ENCODE data around the gene ZMYM1. TPM values are rescaled to one million over a fixed set of nuclear protein-coding genes. Genes with fewer than 3 reads are reported as not detected.

The ZMYM1 gene
- total RNA-seq: 10 to 100 TPM in 1 of 4 donors, 1 to 10 TPM in 3; 3.7 to 23.3 (median 6.9) TPM

DNA sequence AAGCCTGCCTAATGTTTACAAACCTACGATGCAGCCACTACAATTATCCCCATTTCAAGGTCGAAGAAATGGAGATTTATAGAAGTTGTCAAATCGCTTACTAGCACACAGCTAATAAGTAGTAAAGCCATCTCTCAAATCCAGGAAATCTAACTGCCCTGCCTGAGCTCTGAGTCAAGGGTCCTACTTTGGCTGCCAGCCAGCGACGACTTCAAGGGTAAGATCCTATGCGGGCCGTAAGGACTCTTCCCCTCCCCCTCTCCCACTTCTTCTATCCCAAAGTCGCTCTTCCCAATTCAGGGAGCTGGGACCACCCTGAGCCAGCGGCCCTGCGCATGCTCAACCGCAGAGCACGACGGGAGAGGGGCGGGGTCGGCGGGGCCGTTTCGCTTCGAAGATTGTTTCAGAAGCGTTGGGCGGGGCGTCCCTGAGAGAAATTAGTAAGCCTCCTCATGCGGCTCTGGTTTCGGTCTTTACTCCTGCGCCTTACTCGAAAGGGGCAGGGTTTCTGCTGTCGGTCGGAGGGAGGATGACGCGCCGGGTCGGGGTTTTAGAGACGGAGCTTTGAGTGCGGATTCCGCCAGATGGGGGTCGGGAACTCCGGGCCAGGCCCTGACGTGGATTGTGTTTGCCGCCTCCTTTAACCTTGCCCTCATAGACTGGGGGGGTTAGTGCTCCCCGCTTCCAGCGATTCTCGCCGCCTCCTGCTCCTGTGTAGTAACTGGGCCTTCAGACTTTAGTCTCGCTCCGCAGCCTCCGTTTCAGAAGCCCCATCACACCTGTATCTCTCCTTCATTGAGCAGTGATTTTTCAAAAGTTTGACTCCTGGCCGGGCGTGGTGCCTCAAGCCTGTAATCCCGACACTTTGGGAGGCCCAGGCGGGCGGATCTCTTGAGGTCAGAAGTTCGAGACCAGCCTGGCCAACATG, at the start of gene ZMYM1:
ZMYM1 (plus strand) TSS at position 383 of the 928 bp plus-strand sequence. CDS start 14,603 bp downstream, outside the sequence.
- TF ChIP-seq CTCF (IDR thresholded peaks at IDR 0.05): no peak
- ATAC-seq (ENCODE audit: low FRiP score) (peak; percentile 95), DNase-seq (ENCODE audit: low spot score) (peak; percentile 73)

- ATAC-seq (ENCODE audit: low FRiP score) (no peak), DNase-seq (ENCODE audit: low spot score) (no peak)
- TF ChIP-seq CTCF (IDR thresholded peaks at IDR 0.05): no peak
Observed at GRCh38 chr1:35029761-35030160, 49.4 kb upstream of the ZMYM1 start.

- no peak for ATAC-seq (ENCODE audit: low FRiP score)
- TF ChIP-seq CTCF (IDR thresholded peaks at IDR 0.05): no peak
- DNase-seq (ENCODE audit: low spot score): no peak
Observed at GRCh38 chr1:35030338-35030737, 48.8 kb upstream of the ZMYM1 start.

- DNase-seq (ENCODE audit: low spot score) (no peak), ATAC-seq (ENCODE audit: low FRiP score) (peak; percentile 52)
- no peak for TF ChIP-seq CTCF (IDR thresholded peaks at IDR 0.05)
Observed at GRCh38 chr1:35030756-35031446, 48.3 kb upstream of the ZMYM1 start.

DNA sequence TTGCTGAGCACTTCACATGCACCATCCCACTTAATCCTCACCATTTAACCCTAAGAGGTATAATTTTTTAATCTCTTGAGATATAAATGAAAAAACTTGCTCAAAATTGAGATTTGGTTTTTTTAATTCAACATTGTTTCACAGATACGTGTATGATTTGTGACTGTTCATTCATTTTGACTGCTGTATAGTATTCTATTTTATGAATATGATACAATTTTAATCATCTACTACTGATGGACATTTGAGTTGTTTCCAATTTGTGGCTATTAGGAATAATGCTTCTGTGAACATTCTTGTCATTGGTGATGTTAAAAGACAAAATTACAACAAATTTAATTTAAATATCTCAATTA, 46.8 kb upstream of the ZMYM1 start:
- no peak for ATAC-seq (ENCODE audit: low FRiP score)
- DNase-seq (ENCODE audit: low spot score): no peak
- no peak for TF ChIP-seq CTCF (IDR thresholded peaks at IDR 0.05)

GRCh38 chr1:35033346-35033745, 45.8 kb upstream of the ZMYM1 start:
- TF ChIP-seq CTCF (IDR thresholded peaks at IDR 0.05): no peak
- ATAC-seq (ENCODE audit: low FRiP score) (no peak), DNase-seq (ENCODE audit: low spot score) (no peak)
